ENCODE data around the gene AK1.

Gene AK1

GRCh38 chr9:127907867-127908659 is 30.6 kb upstream of the AK1 start:
- no peak for DNase-seq

- peak; percentile 85 for DNase-seq
Measured at GRCh38 chr9:127905788-127906191, 28.3 kb upstream of the AK1 start.

GRCh38 chr9:127905004-127905728 is 27.7 kb upstream of the AK1 start:
- DNase-seq: peak; percentile 80

GRCh38 chr9:127904561-127905003 is 27.1 kb upstream of the AK1 start:
- peak; percentile 28 for DNase-seq

- peak; percentile 75 for DNase-seq
Measured at GRCh38 chr9:127903557-127904475, 26.3 kb upstream of the AK1 start.

GRCh38 chr9:127899128-127899943 is 21.9 kb upstream of the AK1 start, which contains the start of gene ST6GALNAC6:
ST6GALNAC6 (minus strand) TSS chr9:127899603; CDS start chr9:127897981, 1,622 bp downstream.
- DNase-seq: peak; percentile 69

GRCh38 chr9:127898433-127899127 is 21.1 kb upstream of the AK1 start:
- DNase-seq: no peak

- peak; percentile 31 for DNase-seq
Measured at GRCh38 chr9:127897193-127897692, 19.8 kb upstream of the AK1 start.

- no peak for DNase-seq
Measured at GRCh38 chr9:127896395-127897192, 19.1 kb upstream of the AK1 start.

GRCh38 chr9:127895811-127896210 is 18.3 kb upstream of the AK1 start:
- DNase-seq: no peak

GRCh38 chr9:127893392-127893791 is 15.9 kb upstream of the AK1 start:
- DNase-seq: no peak

GRCh38 chr9:127892831-127893230 is 15.4 kb upstream of the AK1 start:
- DNase-seq: no peak

- DNase-seq: no peak
Measured at GRCh38 chr9:127890053-127890452, 12.6 kb upstream of the AK1 start.

- no peak for DNase-seq
Measured at GRCh38 chr9:127887792-127888191, 10.3 kb upstream of the AK1 start.

GRCh38 chr9:127886401-127886972 is 9.0 kb upstream of the AK1 start:
- DNase-seq: no peak

- no peak for DNase-seq
Measured at GRCh38 chr9:127885508-127886281, 8.2 kb upstream of the AK1 start.

- DNase-seq: no peak
Measured at GRCh38 chr9:127884976-127885490, 7.6 kb upstream of the AK1 start.

GRCh38 chr9:127884427-127884911 is 7.0 kb upstream of the AK1 start:
- DNase-seq: no peak

GRCh38 chr9:127883959-127884358 is 6.5 kb upstream of the AK1 start:
- no peak for DNase-seq

Data from CD4-positive, alpha-beta T cell treated with Interleukin-17A for 1 hour (primary cell).